RCC 7860 (cell line): Measurements from ENCODE around the gene DUT.
"Not testable (repeated sequence)": the region's sequence is repeated elsewhere in the genome, so short reads cannot be mapped to it uniquely, and the experiment has no call there.

ENCODE experiments used
- DNase-seq: peaks from one replicate; pipeline ENCODE4 v3.0.0-alpha.2; 2015; ENCODE audit warnings: low spot score
- FAIRE-seq: peaks from 2 replicates; lab custom pipeline; 2012; peaks lifted over from hg19 to GRCh38; lab: Jason Lieb, UNC

Gene DUT

DNA sequence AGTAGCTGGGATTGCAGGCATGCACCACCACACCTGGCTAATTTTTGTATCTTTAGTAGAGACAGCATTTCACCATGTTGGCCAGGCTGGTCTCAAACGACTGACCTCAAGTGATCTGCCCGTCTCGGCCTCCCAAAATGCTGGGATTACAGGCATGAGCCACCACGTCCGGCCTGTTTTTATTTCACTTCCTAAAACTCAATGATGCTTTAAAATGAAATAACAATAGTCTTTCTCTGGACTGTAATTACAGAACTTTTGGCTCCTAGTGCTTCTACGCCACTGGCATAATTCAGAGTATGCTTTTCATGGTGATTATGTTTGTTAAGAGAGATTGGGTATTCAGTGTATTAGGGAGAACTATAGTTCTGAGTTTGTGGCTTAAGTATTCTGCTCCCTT, 5.0 kb upstream of the DUT start:
- not testable (repeated sequence) for FAIRE-seq, DNase-seq

DNA sequence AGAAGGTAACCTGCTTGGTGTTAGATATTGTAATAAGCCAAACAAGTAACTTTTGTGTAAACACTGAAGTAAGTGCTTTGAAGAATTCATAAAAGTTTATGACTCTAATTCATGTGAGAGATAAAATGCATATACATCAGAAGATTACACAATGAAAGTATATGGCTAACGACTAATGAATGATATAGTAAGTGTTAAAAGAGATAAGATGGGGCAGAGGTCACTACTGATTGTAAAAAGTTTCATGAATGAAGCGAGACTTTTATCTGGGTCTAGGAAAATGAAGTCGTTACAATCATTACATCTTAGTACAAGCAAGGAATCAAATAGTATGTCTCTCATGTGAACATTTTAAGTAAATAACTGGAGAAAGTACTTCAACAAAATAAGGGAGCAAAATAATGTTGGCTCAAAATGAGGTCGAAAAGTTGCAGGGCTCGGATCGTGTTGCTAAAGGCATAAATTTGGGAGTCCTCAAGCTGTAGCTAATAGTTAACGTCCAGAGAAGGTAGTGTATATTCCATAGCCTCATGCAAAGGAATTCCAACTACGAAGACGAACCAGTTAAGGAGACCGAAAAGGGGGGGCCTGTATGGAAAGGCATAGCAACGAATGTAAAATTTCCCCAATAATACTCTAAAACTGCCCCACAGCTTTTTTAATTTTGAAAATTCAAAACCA, 984 bp upstream of the DUT start:
- DNase-seq (no peak), FAIRE-seq (no peak)

DNA sequence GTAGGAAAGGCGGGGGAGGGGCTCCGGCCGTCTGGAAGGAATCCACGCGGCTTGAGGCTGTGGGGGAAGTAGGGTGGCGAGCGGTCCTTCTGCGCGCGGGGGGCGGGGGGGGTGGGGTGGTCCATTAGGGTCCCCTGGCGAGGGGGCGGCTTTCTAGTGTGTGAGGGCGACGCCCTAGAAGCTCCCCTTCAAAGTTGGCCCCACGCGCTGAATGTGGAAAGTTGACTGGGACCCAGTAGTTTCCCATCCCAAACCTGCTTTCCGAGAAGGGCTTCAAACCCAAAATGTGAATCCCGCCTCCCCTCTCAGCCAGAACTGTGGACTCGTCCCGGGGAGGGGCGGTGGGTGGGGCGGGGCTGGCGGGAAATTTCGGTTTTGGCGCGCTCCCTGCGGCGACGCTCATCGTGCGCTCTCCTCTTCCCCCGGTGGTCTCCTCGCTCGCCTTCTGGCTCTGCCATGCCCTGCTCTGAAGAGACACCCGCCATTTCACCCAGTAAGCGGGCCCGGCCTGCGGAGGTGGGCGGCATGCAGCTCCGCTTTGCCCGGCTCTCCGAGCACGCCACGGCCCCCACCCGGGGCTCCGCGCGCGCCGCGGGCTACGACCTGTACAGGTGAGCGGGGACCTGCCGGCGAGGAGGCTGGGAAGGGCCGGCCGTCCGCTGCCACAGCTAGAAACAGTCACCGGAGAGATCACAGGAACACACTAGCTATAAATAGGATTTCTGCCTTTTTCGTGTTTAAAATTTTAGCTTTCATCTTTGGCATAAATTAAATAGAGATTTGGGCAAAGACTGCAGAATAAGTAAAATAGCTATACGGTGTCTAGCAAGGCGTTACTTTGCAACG, 790 bp downstream of the DUT start:
- DNase-seq (peak; percentile 10), FAIRE-seq (no peak)

DNA sequence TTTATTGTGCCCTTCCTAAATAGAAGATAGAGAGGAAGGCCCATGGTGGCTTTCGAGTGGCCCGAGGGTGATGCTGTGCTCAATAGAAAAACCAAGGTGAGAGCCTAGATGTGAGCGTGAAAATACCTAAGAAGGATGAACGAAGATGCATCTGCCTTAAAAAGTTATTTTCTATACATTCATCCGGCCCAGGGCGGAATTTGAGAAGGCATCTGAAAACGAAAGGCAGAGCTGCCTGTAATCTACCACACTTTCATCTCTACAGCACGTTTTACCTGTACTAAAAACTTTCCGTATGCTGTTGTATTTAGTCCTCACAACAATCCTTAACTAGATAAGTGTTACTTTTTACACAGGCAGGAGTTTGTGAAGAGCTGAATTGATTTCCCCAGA, 1.4 kb downstream of the DUT start:
- FAIRE-seq = no peak
- DNase-seq = no peak

DNA sequence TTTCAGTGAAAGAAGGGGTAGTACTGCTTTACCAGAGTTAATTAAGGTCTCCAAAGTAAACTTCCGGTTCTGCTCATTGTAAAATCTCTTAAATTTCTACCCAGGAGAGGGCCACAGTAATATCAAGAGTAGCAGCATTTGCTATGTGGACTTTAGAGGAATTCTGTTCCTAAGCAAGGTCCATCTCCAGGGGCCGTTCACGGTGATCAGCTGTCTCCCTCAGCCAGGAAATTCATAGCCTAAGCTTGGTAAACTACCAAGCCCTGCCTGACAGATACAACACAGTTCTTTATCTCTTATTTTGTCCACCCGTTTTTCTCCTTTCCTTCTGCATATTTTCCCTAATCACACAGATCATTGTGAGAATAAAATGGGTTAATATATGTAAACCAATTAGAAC, 2.3 kb downstream of the DUT start:
- no peak for FAIRE-seq

DNA sequence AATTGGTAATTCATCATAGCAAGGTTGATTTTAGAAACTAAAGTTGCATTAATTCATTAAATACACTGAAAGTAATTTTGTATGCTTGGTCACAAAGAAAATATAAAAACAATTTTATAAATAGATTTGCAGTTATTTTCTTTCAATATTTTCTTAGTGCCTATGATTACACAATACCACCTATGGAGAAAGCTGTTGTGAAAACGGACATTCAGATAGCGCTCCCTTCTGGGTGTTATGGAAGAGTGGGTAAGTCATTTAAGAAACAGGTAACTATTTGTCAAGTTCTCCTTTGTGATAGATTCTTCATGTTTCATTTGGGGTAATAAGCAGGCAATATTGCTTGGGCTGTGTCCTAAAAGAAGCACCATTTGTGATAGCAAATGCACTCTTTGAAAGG, 3.0 kb downstream of the DUT start:
- FAIRE-seq = no peak
- DNase-seq = no peak

More for the DNA sequence above, 2.3 kb downstream of the DUT start:
- DNase-seq = no peak

DNA sequence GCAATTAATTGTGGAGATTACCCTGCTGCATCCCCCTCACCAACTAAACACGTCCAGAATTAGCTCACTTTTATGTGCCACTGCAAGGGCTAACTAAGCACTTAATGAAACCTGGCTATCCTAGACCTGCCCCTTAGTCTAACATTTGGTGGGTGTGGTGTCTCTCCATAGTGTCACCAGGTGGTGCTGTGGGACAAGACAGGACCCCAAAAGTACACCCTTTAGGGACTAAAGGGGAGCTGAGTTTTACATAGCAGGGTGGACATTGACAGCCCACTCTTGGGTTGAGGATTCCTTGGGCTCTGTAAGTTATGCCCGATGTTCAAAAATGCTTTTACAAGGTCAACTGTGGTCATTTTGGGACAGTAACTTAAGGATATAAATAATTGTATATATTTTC, 5.7 kb downstream of the DUT start:
- no peak for DNase-seq
- FAIRE-seq = no peak

DNA sequence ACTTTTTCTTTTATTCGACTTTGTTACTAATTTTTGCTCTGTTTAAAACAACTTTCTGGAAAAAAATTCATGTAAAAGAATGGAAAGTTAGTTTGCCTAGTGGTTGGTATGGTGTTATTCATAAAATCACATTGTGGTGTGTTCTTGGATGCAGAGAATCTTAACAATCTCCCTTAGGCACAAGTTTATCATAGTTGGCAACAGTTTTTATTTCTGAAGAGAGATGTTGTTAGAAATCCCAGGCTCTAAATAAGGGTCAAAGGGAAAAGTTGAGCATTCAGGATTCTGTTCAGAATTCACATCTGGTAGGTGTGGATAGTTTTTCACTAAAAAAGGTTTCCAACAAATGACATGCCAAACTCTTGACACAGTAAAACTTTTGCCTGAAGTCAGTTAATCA, 6.4 kb downstream of the DUT start:
- DNase-seq (no peak), FAIRE-seq (no peak)

DNA sequence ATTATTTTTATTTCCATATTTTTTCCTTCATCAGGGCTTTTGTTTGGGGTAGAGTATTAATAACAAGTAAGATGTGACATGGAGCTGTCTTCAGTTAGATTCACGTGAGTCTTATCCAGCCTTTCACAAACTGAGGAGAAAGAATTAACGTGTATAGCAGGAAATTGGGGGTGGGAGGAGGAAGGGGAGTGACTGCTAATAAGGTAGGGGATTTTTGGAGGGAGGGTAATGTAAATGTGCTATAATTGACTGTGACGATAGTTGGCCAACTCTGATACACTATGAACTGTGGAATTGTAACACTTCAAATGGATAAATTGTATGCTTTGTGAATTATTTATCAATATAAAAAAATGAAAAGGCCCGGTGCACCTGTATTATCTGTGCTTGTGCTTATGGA, 8.9 kb downstream of the DUT start:
- no peak for DNase-seq
- FAIRE-seq = no peak

DNA sequence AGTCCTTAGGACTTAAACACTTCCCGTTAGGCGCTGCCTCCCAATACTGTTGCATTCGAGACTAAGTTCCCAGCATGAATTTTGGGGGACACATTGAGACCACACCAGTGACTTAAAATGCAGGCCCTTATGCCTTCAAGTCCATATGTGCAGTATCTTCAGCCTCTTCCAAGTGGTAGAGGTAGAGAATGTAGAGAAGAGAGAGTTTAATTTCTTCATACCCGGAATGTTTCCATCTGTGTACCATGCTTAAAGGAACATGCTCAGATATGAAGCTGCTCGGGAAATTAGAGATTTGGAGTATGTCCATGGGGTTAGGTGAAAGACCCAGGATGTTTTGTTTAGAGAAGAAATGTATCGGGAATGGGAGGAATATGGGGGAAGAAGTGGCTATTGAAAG, 12.6 kb downstream of the DUT start:
- DNase-seq (no peak), FAIRE-seq (no peak)

DNA sequence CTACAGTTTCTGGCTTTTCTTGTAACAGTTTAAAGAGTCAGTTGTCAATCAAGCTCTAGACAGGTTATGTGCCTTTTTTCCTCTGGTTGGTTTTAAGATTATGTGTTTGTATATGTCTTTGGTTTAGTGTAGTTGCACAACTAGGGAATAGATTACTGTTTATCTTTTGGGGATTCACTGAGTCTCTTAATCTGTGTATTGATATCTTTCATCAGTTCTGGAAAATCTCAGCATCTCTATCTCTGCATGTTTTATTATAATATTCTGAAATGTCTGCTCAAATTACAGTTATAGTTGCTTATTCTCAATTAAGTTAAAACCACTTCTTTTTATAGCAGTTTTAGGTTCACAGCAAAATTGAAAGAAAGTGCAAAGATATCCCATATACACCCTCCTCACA, 14.3 kb downstream of the DUT start:
- no peak for DNase-seq
- no peak for FAIRE-seq

DNA sequence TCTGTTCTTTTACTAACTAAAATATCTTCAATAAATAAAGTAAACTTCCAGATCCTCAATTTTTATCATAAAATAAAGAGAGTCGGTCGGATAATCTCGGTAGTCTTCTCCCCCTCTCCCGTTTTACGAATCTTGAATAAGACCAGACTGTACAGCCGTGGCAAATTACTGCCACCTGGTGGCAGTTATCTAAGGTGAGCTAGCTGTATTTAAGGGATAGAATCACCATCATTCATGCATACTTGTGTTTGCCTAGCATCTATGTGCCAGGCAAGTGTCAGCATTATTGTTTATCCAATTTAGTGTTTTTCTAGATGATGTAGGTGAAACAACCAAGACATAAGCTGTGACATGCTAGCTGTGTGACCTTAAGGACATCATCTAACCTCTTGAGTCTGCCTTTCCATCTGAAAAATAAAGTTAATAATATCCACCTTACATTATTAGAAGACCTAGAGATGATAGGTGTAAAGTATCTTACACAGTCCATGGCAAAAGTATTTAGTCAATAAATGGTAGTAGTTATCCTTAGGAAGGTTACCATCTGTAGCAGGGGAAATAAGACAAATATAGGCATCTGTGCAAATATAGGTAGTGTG, 21.3 kb downstream of the DUT start:
- peak; percentile 77 for FAIRE-seq

DNA sequence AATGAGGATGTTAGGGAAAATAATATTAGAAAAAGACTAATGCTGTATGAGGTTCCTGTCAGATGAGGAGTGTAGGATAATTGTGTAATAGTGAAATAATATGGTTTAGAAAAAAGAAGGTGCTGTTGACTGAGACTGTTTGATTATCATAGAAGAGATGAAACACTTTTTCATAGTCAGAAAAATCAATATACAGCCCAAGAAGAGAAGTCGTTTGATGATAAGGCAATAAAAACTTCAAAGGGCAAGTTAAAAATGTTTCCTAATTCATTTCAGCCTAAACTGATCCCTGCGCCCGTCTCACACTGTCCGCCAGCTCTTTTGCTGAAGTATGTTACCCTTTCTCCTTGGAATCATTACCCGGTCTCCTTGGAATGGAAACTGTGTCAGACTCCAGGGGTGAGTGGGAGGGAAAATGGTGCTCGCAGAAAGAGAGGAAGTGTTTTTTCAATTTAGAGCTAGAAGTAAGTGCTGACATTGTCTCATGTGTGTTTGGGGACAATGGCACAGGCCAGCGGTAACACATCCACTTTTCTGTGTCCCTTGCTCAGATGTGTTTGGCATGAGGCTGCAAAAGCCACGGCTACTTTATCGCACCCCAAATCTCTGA, 23.6 kb downstream of the DUT start:
- FAIRE-seq (no peak), DNase-seq (no peak)

More for the DNA sequence above, 21.3 kb downstream of the DUT start:
- DNase-seq = peak; percentile 51

DNA sequence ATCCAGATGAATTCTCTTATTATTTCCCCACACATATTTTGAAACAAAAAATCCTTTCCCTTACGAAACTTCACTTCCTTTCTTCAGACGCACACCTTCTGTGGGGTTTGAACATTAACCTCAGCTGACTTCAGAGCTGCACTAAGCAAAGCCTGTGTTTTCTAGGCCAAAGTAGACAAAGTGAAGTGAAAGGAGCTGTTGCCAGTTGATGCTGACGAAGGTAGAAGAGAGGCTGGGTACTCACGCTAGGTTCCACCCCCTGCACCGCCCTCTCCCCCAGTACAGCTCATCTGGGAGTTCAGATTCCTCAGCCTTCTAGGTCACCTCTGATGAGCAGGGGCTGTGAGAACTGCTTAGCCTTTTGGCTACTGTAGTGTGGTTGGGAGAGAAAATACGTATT, 24.1 kb downstream of the DUT start:
- DNase-seq (no peak), FAIRE-seq (no peak)

DNA sequence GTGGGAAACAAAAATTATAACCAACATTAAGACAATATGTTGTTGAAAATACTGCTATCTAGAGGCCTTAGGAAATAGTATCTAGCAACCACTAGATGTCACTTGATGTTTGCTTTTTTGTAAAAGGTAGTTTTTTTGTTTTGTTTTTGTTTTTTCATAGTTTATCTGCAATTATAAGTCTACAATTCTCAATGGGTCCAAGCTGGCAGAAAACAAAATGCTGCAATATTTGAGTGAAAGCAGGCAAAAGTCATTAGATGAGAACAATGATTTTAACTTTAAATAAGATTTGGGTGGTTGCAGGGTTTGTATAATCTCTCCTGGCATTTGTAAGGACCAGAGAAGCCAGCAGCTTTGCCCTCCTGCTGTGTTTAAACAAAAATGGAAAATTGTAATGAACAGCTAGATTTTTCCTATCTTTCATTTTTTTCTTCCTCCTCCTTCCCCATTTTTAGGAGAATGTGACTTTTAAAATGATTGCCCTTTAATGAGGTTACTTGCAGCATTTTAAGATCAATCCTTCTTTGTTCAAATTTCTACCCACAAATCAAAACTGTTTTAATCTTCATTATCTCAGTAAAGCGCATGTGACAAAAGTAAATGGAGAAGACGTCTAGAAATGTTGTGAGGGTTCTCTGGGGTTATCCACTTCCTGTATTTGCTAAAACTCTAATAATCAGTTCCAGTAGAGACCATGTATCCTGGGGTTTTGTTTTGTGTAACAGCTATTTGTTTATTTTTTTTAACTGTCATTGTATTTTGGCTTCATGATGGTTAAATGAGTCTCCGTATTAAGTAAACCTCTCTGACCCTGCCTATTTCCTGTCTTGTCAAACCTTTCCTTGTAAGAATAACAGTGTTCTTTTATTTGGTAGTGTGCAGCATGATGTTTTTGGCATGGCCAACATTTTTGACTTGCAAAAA, 27.3 kb downstream of the DUT start:
- peak; percentile 30 for DNase-seq
- peak; percentile 64 for FAIRE-seq

DNA sequence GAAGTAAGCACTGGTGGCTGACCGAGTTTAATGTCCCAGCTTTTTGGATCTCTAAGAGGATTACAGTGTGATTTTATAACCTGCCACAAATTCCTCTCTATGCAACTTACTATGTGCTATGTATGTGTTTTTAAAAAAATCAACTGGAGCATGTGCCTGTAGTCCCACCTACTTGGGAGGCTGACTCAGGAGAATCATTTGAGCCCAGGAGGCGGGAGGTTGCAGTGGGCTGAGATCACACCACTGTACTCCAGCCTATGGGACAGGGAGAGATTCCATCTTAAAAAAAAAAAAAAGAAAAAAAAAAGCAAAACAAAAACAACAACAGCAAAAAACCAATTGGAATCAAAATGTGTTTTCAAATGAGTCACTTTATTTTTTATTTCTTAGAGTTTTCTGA, 29.6 kb downstream of the DUT start:
- DNase-seq = no peak
- no peak for FAIRE-seq

DNA sequence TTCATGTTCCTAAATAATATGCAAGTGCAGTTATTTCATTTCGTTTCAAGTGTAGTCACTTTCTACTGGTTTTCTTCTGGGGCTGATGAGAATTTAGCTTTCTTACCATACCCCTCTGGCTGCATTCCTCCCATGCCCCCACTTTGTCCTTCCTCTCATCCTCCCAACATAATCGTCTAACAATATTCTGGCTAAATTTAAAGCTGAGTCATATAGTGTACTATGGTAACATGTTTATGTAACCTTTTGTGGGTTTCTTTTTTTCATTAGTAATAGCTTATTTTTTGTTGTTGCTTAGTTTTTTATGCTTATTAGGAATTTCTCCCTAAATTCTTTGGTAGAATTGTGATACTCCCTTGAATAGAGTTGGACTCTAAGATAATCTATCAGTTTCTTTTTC, 30.5 kb downstream of the DUT start:
- DNase-seq = no peak
- no peak for FAIRE-seq

DNA sequence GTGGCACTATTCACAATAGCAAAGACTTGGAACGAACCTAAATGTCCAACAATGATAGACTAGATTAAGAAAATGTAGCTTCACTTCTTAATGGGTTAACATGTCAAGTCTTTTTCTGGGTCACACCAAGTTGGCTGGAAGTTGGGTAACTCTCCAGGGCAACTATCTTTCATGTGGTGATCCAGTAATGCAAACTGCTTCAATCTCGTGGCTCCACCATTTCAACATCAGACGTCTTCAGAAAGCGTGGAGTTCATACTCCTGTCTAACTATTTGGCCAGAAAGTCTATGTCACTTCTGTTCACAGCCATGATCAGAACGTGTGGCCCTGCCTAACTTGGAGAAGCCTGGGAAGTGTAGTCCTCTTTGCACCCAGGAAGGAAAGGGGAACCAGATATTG, 32.2 kb downstream of the DUT start:
- FAIRE-seq (no peak), DNase-seq (no peak)

DNA sequence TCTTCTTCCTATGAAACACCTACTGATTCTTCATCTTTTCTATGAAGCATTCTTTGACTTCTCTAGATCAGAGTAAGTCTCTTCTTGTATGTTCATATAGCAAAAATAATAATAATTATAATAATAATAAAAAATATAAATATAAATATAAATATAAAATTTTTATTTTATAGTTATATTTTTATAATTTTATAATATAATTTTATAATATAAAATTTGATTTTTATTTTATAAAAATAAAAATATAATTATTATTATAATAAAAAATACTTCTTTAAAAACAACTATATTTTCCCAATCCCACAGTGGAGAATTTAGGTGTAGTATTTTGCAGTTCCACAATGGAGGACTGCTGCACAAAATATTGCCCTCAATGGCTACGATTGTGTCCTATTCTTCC, 34.3 kb downstream of the DUT start:
- no peak for DNase-seq

DNA sequence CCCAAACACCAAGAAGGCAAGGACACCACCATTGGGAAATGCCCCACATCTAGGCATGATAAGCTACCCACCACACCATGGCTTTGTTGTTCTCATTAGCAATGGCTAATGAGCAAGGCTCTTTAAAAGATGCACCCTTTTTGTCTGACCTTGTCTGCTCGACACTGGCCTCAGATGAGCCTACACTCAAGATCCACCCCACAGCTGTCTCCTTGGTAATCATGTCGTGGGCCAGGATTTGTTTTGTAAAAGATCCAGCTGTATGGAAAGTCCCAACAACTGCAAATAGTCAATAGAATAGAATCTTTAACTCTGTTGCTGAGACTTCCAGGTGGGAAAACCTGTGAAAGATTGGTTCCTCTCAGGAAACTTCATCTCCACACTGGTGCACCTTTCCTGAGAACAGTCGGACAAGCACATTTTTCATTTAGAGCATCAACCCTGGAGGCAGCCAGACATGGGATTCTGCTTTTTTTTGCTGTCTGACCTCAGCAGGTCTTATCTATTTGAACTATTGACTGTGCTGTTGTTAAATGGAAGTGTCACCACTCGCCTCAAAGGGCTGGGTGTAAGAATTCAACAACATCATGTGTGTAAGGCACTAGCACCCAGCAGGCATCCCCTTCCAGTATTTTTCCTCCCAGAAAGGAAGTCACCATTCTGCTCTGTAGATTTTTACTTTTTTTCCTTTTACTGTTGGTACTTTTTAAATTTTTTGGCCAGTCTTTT, 35.5 kb downstream of the DUT start:
- DNase-seq (no peak), FAIRE-seq (no peak)

More for the DNA sequence above, 34.3 kb downstream of the DUT start:
- FAIRE-seq = peak; percentile 86
